Activated CD4-positive, alpha-beta T cell treated with anti-CD3 and anti-CD28 coated beads, Interleukin-2, amount 50 U/mL, for 48 hours (primary cell): ENCODE data around the gene PARVB.

Experiments used
- DNase-seq, 2 experiments: peaks; one replicate each; pipeline ENCODE4 v3.0.0-alpha.2; 2020

Gene PARVB

GRCh38 chr22:44205516-44206329, 181.6 kb downstream of the PARVB start:
- DNase-seq: no peak

GRCh38 chr22:44206330-44206645, 182.2 kb downstream of the PARVB start:
- DNase-seq: no peak

GRCh38 chr22:44206696-44207095, 182.6 kb downstream of the PARVB start:
- DNase-seq: no peak

DNA sequence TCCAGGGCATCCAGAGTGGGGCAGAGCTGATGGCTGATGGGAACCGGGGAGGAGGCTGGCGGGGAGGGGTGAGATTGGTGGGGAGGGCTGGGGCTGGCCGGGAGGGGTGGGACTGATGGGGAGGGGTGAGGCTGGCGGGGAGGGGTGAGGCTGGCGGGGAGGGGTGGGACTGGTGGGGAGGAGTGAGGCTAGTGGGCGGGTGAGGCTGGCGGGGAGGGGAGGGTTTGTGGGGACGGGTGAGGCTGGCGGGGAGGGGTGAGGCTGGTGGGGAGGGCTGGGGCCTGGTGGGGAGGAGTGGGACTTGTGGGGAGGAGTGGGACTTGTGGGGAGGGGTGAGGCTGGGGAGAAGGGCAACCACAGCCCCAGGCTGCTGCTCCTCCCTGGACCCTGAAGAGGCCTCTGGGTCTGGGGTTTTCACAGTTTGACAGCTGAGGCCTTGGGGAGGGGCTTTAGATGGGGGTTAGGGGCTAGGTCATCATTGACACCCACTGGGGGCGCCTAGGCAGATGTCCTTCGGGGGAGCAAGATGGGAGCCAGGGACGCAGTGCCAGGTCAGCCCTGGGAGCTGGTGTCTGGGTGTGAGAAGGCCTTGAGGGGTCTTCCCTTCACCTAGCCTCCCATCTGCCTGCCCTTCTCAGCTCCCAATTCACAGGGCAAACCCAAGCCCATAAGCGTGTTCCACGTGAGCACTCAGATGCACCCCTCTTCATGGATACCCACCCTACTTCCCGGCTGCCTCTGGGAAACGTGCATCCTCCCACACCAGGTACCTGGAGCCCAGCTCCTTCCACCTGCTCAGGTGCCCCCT, 183.3 kb downstream of the PARVB start:
- DNase-seq: no peak

DNA sequence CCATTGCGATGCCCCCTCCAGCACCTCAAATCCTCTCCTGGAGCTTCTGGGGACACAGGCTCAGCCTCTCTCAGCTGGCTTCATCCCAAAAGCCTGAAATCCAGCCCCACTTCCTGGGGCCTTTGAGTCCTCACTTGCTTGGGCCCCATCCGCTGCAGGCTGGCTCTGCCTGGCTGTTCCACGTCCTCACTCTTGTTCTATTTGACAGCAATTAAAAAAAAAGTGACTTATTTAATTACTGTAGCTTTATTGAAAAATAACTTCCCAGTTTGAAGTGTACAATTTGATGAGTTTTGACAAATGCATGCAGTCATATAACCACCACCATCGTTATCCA, 183.8 kb downstream of the PARVB start:
- DNase-seq: no peak

DNA sequence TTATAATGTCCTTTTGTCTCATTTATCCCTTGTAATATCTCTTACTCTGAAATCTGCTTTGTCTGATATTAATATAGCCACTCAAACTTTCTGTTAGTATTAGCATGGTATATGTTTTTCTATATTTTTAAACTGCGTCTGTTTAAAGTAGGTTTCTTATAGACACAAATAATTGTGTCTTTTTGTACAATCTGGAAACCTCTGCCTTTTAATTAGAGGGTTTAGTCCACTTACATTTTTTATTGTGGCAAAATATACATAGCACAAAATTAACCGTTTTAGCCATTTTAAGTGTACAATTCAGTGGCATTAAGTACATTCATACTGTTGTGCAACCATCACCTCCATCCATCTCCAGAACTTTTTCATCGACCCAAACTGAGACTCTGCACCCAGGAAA, 185.2 kb downstream of the PARVB start:
- no peak for DNase-seq

DNA sequence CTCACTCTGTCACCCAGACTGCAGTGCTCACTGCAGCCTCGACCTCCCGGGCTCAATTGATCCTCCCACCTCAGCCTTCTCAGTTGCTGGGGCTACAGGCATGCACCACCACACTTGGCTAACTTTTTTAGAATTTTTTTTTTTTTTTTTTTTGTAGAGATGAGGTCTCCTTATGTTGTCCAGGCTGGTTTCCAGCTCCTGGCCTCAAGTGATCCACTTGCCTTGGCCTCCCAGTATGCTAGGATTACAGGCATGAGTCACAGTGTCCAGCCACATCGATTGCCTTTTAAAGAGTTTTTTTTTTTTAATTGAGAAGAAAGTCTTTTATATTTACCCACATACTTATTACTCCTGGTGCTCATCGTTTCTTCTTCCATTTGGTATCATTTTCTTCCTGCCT, 186.6 kb downstream of the PARVB start:
- no peak for DNase-seq

DNA sequence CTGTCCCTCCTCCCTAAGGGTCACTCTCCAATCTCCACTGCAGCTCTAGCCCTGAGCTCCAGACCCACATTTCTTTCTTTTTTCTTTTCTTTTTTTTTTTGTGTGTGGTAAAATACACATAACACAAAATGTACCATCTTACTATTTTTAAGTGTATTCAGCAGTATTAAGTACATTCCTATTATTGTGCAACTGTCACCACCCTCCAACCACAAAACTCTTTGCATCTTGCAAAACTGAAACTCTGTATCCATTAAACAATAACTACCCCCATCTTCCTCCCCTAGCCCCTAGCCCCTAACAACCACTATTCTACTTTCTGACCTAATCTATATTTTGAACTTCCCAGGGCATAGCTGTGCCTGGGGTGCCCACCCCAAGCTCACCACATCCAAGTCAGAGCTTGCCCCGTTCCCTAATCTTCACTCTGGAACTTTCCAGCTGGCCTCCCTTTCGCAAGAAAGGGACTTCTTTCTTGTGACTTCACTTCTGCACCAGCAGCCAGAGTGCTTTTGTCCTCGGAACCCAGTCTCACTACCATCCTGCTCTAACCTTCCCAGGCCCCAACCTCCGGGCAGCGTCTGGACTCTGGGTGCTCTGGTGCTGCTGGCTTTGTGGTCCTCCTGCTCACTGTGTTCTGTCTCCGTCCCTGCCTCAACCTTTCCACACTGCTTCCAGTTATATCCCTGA, 187.3 kb downstream of the PARVB start:
- no peak for DNase-seq

DNA sequence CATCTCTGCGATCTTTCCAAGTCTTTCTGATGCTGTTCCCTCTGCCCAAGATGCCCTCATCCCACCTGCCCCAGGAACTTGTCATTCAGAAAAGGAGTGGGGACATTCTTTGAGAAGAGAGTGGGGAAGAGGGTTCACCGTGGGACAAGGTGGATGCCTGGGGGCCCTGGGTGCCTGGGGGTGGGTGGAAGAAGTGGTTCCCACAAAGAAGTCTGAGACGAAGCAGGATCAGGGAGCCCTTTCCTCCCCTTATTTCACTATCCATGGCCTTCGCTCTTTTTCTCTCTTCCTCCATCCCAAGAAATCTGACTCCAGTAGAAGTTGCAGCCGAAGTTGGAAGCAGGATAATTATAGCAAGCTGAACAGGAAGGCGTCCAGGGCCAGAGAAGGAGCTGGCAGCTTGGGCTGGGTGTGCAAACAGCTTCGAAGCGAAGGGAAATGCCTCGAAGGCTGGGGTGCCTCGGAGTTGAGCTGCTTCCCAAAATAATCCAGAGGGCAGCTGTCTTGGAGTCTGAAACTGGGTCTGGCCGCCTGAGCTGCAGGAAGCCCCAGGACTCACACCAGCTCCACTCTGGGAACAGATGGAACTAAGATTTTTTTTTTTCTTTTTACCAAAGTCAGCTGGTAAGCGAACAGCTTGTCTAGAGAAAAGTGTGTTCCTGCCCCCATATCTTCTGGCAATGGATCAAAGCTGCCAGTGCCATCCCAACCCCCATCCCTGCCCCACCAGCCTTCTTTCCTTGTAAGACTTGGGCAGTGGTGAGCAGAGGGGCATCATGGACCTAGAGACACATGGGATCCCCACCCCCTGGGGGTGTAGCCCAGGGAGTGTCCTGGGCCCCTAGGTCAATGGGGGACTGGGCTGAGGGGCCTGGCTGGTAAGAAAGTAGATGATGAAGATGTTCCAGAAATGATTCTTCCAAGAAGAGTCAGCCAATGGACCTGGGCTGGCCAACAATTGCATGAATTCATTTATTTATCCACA, 188.1 kb downstream of the PARVB start:
- no peak for DNase-seq

DNA sequence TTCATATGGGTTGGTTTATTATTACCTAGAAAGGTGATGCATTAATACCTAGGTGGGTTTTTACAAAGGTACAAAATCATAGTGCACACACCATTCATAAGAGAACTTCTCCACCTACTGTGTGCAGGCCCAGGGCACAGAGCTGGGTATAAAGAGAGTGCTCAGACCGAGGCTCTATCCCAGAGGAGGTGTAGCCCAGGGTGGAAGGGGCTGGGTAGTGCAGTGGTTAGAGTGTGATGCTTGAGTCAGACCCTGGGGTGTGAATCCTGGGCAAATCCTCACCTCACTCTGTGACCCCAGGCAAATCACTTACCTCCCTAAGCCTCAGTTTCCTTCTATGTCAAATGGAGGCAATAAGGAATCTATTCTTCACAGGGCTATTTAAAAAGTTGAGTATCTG, 188.8 kb downstream of the PARVB start:
- no peak for DNase-seq

GRCh38 chr22:44213489-44214043, 189.5 kb downstream of the PARVB start:
- no peak for DNase-seq

DNA sequence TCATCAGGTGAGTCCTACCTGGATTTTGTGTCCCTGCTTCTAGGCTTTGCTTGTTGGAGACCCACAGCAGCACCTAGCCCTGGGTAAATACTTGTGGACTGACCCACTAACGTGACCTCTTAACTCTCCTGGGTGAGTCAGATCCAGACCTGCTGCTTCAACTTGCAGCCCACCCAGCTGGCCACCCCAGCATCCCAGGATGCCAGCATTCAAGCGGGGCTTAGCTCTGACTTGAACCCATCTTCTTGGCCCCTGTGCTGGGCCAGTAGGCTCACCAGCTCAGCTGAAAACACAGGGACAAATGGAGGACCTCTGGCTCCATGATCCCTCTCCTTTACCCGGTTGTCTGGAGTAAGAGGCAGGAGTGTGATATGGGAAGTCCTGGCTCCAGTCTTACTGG, 190.1 kb downstream of the PARVB start:
- DNase-seq: no peak

DNA sequence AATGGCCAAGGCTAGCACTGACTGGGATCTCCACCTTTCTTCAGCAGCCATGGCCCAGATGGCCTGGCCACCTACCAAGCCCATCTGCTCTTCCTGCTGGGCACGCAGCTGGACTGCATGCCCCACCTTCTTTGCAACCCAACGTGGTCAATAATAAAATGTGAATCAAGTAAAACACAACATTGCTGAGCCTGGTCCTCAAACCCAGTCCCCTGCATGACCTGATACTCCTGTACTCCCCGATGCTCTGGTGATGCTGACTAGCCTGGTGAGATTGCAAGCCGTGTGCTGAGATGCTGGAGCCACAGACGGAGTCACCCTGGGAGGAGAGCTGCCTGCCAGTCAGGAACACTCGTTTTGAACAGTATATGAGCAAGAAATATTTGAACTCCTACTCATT, 190.7 kb downstream of the PARVB start:
- DNase-seq: no peak

DNA sequence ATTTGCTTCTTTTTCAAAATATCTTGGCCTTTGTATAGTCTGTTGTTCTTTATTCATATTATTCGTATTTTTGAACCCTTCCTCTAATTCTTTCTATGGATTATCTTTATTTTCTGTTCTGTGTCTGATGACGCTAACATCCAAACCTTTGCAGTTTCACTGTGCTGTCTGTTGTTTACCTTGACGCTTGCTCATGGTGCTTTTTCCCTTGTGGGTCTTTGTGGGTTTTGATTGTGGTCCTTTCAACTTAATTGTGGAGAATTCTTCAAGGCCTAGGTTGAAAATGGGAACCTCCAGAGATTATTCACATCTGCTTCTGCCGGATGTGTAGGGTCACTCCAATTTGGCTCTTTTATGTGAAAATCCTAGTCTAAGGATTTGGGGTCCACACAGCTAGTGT, 191.2 kb downstream of the PARVB start:
- no peak for DNase-seq

- no peak for DNase-seq
Measured at GRCh38 chr22:44217346-44217745, 193.2 kb downstream of the PARVB start.

GRCh38 chr22:44218071-44218470, 194.0 kb downstream of the PARVB start:
- DNase-seq: no peak

GRCh38 chr22:44219101-44219870, 195.2 kb downstream of the PARVB start:
- no peak for DNase-seq

DNA sequence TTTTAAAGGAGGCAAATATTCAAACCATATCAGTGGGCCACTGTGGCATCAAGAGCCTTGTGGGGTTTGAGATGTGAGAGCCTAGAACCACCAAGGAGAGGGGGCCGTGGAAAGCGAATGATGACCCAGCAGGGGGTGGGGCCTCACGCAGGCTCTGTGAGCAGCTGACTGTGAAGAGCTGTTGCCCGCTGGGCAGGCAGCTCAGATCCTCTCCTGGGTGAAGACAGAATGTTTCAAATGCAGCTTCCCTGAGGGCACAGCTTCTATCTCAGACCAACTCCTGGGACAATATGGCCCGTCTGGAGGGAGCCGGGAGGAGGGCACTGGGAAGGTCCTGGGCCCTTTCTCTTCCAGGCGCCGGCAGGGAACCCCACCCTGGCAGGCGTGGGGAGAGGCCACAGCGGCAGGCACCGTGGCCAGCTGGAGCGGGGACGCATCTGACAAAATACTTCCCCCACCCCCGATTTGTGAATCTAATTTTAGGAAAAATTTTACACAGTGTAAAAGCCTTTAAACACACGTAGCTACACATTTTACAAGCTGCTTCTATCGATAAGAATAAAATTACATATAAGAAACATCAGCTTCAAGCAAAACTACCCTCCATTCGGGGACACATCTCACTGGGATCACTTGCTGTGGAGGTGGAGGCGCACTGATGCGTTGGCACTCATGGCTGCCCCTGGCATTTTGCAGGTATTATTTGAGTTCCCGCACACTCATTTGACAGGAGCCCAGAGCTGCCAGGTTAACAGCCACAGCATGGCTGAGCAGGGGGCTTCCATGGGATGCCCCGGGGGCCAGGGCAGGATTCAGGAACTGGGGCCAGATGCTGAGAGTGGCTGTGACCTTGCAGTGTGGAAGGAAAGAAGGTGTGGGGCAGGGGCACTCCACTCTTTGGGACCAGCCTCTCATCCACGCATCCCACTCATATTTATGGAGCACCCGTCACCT, 196.9 kb downstream of the PARVB start:
- DNase-seq: no peak

- DNase-seq: no peak
Measured at GRCh38 chr22:44221710-44222475, 197.8 kb downstream of the PARVB start.
